ENCODE data around the gene MXRA7. TPM values are rescaled to one million over a fixed set of nuclear protein-coding genes. Genes with fewer than 3 reads are reported as not detected.

The MXRA7 gene
- total and polyA plus RNA-seq, 2 of the 4 experiments (the other 2 are of a cell fraction) = 168 to 231 TPM

DNA sequence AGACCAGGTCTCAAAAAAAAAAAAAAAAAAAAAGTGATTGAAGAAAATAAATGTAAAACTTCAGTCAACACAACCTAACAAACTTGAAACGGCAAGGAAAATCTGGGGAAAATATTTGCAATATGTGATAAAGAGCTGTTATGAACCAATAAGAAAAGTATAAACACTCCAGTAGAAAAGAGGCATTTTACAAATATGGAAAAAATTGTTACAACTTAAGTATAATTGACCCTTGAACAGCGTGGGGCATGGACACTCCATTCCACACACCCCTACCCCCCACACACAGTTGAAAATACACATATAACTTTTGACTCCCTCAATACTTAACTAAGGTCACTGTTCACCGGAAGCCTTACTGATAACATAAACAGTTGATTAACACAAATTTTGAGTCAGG lies 47.8 kb upstream of the MXRA7 start:
- Histone ChIP-seq H3K4ac (ENCODE audit: low read depth, low read length) (no peak overlapping the region), H2AK5ac (ENCODE audit: low read depth, low read length) (no peak overlapping the region), H3K9me1 (ENCODE audit: insufficient read depth, low read length) (peaks cover 9% of the 10 kb centered on the region; the same call in 1 of the 2 replicates), H2AFZ (replicated peaks; ENCODE audit: low read length, poor library complexity) (no peak overlapping the region), H2AK9ac (replicated peaks; ENCODE audit: low read depth, low read length, poor library complexity) (no peak overlapping the region), H3K56ac (ENCODE audit: extremely low read depth, insufficient read depth, low read length) (no peak overlapping the region), H2BK120ac (ENCODE audit: low read depth, low read length) (no peak overlapping the region), H3K18ac (ENCODE audit: low read depth, low read length) (no peak overlapping the region), H2BK5ac (ENCODE audit: low read depth, low read length, poor library complexity, severe bottlenecking) (no peak overlapping the region), H4K91ac (ENCODE audit: insufficient read depth, low read depth, low read length) (no peak overlapping the region), H3K27me3 (ENCODE audit: control insufficient read depth, insufficient read depth, low read length) (no peaks in the 10 kb centered on the region), H3K14ac (replicated peaks; ENCODE audit: low read depth, low read length) (no peak overlapping the region), H2BK15ac (ENCODE audit: low read depth, low read length) (no peak overlapping the region), H4K8ac (ENCODE audit: low read depth in 2 of 2, low read length in 2 of 2) (no peak overlapping the region), H3K36me3 (ENCODE audit: control insufficient read depth, insufficient read depth, low read length) (peaks cover 19% of the 10 kb centered on the region), H4K5ac (ENCODE audit: low read depth, low read length) (no peak overlapping the region), H3K27ac (ENCODE audit: insufficient read depth, low read length) (no peak overlapping the region), H3K9me3 (ENCODE audit: control insufficient read depth, insufficient read depth, low read length) (no peaks in the 10 kb centered on the region), H3K9ac (ENCODE audit: low read depth, low read length) (no peak overlapping the region), H3K23ac (ENCODE audit: low read depth, low read length) (no peak overlapping the region), H3K4me1 (ENCODE audit: control insufficient read depth, insufficient read depth, low read length) (no peaks in the 10 kb centered on the region), H4K20me1 (ENCODE audit: insufficient read depth, low read length) (no peaks in the 10 kb centered on the region), H3K4me2 (ENCODE audit: low read depth, low read length) (no peak overlapping the region), H3K4me3 (ENCODE audit: insufficient read depth, low read depth, low read length) (no peak overlapping the region), H2BK20ac (ENCODE audit: low read depth, low read length) (no peak overlapping the region), H3K79me1 (ENCODE audit: low read depth in 1 of 2, low read length in 2 of 2) (no peaks in the 10 kb centered on the region)
- in situ Hi-C loops (cut with MboI; ENCODE audit: low sequenced_read_pairs) (no loop called here), dilution Hi-C loops (cut with HindIII; ENCODE audit: low sequenced_read_pairs, unreplicated experiment) (no loop called here), intact Hi-C loops (cut with micrococcal nuclease) (no loop called here)
- ATAC-seq (ENCODE audit: low read depth) = no peak
- BruUV-seq (replicated peaks) = no TSS peak
- no peak for DNase-seq
- ChIA-PET CTCF (interaction anchor here (0.6 to 0.7 kb wide), 2 partner anchors 32 to 218 kb away, joined by 3 read pairs; partner anchors contain the start of genes JMJD6 and METTL23), POLR2A (ENCODE audit: unreplicated experiment) (no interaction called here)
- no peak for TF ChIP-seq FOS (IDR thresholded peaks at IDR 0.05; ENCODE audit: low read depth, low read length)
- TF ChIP-seq MAZ (IDR thresholded peaks at IDR 0.05; ENCODE audit: borderline replicate concordance, low read depth, low read length) = no peak
- TF ChIP-seq BHLHE40 (IDR thresholded peaks at IDR 0.05; ENCODE audit: low read depth, low read length) = no peak
- TF ChIP-seq, protein P1, sequence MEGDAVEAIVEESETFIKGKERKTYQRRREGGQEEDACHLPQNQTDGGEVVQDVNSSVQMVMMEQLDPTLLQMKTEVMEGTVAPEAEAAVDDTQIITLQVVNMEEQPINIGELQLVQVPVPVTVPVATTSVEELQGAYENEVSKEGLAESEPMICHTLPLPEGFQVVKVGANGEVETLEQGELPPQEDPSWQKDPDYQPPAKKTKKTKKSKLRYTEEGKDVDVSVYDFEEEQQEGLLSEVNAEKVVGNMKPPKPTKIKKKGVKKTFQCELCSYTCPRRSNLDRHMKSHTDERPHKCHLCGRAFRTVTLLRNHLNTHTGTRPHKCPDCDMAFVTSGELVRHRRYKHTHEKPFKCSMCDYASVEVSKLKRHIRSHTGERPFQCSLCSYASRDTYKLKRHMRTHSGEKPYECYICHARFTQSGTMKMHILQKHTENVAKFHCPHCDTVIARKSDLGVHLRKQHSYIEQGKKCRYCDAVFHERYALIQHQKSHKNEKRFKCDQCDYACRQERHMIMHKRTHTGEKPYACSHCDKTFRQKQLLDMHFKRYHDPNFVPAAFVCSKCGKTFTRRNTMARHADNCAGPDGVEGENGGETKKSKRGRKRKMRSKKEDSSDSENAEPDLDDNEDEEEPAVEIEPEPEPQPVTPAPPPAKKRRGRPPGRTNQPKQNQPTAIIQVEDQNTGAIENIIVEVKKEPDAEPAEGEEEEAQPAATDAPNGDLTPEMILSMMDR (conservative IDR thresholded peaks at IDR 0.05; ENCODE audit: low read depth, low read length) = no peak
- no peak for TF ChIP-seq RCOR1 (IDR thresholded peaks at IDR 0.05; ENCODE audit: insufficient replicate concordance, low read length)
- no peak for TF ChIP-seq NFE2L2 (IDR thresholded peaks at IDR 0.05; ENCODE audit: low read depth, low read length)
- no peak for TF ChIP-seq RFX5 (IDR thresholded peaks at IDR 0.05; ENCODE audit: low read depth, low read length)
- no peak for TF ChIP-seq SMC3 (IDR thresholded peaks at IDR 0.05; ENCODE audit: low read depth, low read length)
- TF ChIP-seq RAD21 (IDR thresholded peaks at IDR 0.05; ENCODE audit: low read length) = no peak
- WGBS, 2 experiments (ENCODE audit: extremely low coverage in 2 of 2, insufficient read length in 1 of 2) = no CpG with 5 or more reads among the region's 3 CpGs

All from IMR-90 (cell line).